HL-60/S4 (cell line): ENCODE measurements around the gene CTNNA2.

ENCODE experiments used
- in situ Hi-C: fragments of 300-500 bp; cut with MboI; formaldehyde crosslinking; loops from 2 replicates; pipeline ENCODE4 v1.14.3; 2022; ENCODE audit warnings: low sequenced_read_pairs

The CTNNA2 gene

GRCh38 chr2:79611448-79612016 lies 98.7 kb downstream of the CTNNA2 start:
- in situ Hi-C loops, result no loop called here

- in situ Hi-C loops, result no loop called here
Observed at GRCh38 chr2:79612999-79613398, 100.1 kb downstream of the CTNNA2 start.

- in situ Hi-C loops, result no loop called here
Observed at GRCh38 chr2:79619442-79619841, 106.6 kb downstream of the CTNNA2 start.

- in situ Hi-C loops, result no loop called here
Observed at GRCh38 chr2:79619976-79620375, 107.1 kb downstream of the CTNNA2 start.

- in situ Hi-C loops, result no loop called here
Observed at GRCh38 chr2:79620679-79621078, 107.8 kb downstream of the CTNNA2 start.

GRCh38 chr2:79621252-79621651 lies 108.4 kb downstream of the CTNNA2 start:
- in situ Hi-C loops, result no loop called here

- in situ Hi-C loops, result no loop called here
Observed at GRCh38 chr2:79621755-79622154, 108.9 kb downstream of the CTNNA2 start.

- in situ Hi-C loops, result no loop called here
Observed at GRCh38 chr2:79622508-79622907, 109.7 kb downstream of the CTNNA2 start.

GRCh38 chr2:79627237-79627636 lies 114.4 kb downstream of the CTNNA2 start:
- in situ Hi-C loops, result no loop called here

GRCh38 chr2:79630060-79630459 lies 117.2 kb downstream of the CTNNA2 start:
- in situ Hi-C loops, result no loop called here

- in situ Hi-C loops, result no loop called here
Observed at GRCh38 chr2:79630972-79631557, 118.2 kb downstream of the CTNNA2 start.

GRCh38 chr2:79638410-79638809 lies 125.6 kb downstream of the CTNNA2 start:
- in situ Hi-C loops, result no loop called here

GRCh38 chr2:79638954-79639353 lies 126.1 kb downstream of the CTNNA2 start:
- in situ Hi-C loops, result no loop called here

- in situ Hi-C loops, result no loop called here
Observed at GRCh38 chr2:79640001-79640400, 127.2 kb downstream of the CTNNA2 start.

- in situ Hi-C loops, result no loop called here
Observed at GRCh38 chr2:79649531-79649930, 136.7 kb downstream of the CTNNA2 start.

- in situ Hi-C loops, result no loop called here
Observed at GRCh38 chr2:79660557-79660956, 147.7 kb downstream of the CTNNA2 start.

GRCh38 chr2:79665091-79665490 lies 152.2 kb downstream of the CTNNA2 start:
- in situ Hi-C loops, result no loop called here

- in situ Hi-C loops, result no loop called here
Observed at GRCh38 chr2:79666430-79666829, 153.6 kb downstream of the CTNNA2 start.

GRCh38 chr2:79669714-79670113 lies 156.9 kb downstream of the CTNNA2 start:
- in situ Hi-C loops, result no loop called here

- in situ Hi-C loops, result no loop called here
Observed at GRCh38 chr2:79670198-79670597, 157.3 kb downstream of the CTNNA2 start.

GRCh38 chr2:79686884-79687283 lies 174.0 kb downstream of the CTNNA2 start:
- in situ Hi-C loops, result no loop called here

GRCh38 chr2:79695248-79695647 lies 182.4 kb downstream of the CTNNA2 start:
- in situ Hi-C loops, result no loop called here

GRCh38 chr2:79697200-79697599 lies 184.3 kb downstream of the CTNNA2 start:
- in situ Hi-C loops, result no loop called here
